ENCODE data around the gene CDK17.
A peak's percentile ranks its signal among the peaks of the same experiment; 100 is the strongest.
"Not testable (repeated sequence)": the region's sequence is repeated elsewhere in the genome, so short reads cannot be mapped to it uniquely, and the experiment has no call there.

The CDK17 gene

GRCh38 chr12:96344124-96344695, 56.0 kb downstream of the CDK17 start:
- H3K4me3 ChIP-seq (ENCODE audit: low read depth, low read length) = no peak overlapping the region
- TF ChIP-seq CTCF (IDR thresholded peaks at IDR 0.05; ENCODE audit: insufficient read depth, low read depth, low read length, missing control alignments) = no peak
- no peak for DNase-seq (ENCODE audit: low read depth)

DNA sequence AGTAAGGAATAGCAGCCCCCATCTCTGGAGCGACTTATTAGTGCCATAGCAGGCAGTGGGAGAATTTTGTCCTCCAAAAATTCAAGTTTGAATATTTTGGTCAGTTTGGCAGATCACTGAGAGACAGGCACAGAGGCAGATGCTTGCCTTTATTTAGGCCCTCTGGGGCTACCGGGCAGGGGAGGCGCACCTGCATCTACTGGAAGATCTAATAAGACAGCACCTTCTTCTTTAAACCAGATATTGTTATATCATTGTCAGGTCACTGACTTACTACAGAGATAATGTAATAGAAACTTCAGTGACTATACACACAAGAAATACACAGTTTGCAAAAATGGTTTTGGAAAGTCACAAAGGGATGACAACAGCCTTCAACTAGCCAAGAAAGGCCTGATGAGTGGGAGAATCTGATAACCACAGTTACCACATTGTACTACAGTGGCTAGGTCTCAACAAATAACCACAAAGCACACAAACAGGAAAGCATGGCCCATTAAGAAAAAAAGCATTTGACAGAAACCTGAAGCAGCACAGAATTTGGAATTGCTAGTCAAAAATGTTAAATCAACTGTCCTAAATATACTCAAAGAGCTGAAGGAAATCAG, 56.8 kb downstream of the CDK17 start:
- TF ChIP-seq CTCF (IDR thresholded peaks at IDR 0.05; ENCODE audit: insufficient read depth, low read depth, low read length, missing control alignments) = no peak
- DNase-seq (ENCODE audit: low read depth) = peak; percentile 82
- H3K4me3 ChIP-seq (ENCODE audit: low read depth, low read length) = no peak overlapping the region

DNA sequence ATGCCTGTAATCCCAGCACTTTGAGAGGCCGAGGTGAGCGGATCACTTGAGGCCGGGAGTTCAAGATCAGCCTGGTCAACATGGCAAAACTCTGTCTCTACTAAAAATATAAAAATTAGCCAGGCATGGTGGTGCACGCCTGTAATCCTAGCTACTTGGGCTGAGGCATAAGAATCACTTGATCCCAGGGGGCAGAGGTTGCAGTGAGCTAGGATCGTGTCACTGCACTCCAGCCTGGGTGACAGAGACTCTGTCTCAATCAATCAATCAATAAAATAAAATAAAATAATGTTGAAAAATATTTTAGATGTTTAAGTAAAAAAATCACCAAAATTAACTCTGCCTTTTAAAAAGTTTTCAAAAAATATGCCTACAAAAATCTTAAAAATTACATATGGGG, 60.6 kb downstream of the CDK17 start:
- not testable (repeated sequence) for DNase-seq (ENCODE audit: low read depth); H3K4me3 ChIP-seq (ENCODE audit: low read depth, low read length)

- no peak for DNase-seq (ENCODE audit: low read depth)
- no peak overlapping the region for H3K4me3 ChIP-seq (ENCODE audit: low read depth, low read length)
- TF ChIP-seq CTCF (IDR thresholded peaks at IDR 0.05; ENCODE audit: insufficient read depth, low read depth, low read length, missing control alignments) = no peak
Measured at GRCh38 chr12:96338852-96339471, 61.3 kb downstream of the CDK17 start.

- TF ChIP-seq CTCF (IDR thresholded peaks at IDR 0.05; ENCODE audit: insufficient read depth, low read depth, low read length, missing control alignments) = no peak
- H3K4me3 ChIP-seq (ENCODE audit: low read depth, low read length) = no peak overlapping the region
- DNase-seq (ENCODE audit: low read depth) = no peak
Measured at GRCh38 chr12:96337953-96338352, 62.3 kb downstream of the CDK17 start.

GRCh38 chr12:96336489-96336888, 63.8 kb downstream of the CDK17 start:
- H3K4me3 ChIP-seq (ENCODE audit: low read depth, low read length) = no peak overlapping the region
- TF ChIP-seq CTCF (IDR thresholded peaks at IDR 0.05; ENCODE audit: insufficient read depth, low read depth, low read length, missing control alignments) = no peak
- no peak for DNase-seq (ENCODE audit: low read depth)

- TF ChIP-seq CTCF (IDR thresholded peaks at IDR 0.05; ENCODE audit: insufficient read depth, low read depth, low read length, missing control alignments) = no peak
- H3K4me3 ChIP-seq (ENCODE audit: low read depth, low read length) = no peak overlapping the region
- DNase-seq (ENCODE audit: low read depth) = peak; percentile 80
Measured at GRCh38 chr12:96335270-96335669, 65.0 kb downstream of the CDK17 start.

Measured in GM12865 (cell line).